CD1c-positive myeloid dendritic cell (primary cell): ENCODE measurements around the gene NDP.
"Not testable (repeated sequence)": the region's sequence is repeated elsewhere in the genome, so short reads cannot be mapped to it uniquely, and the experiment has no call there.

ENCODE experiments used
- DNase-seq: peaks from one replicate; pipeline ENCODE4 v3.0.0-alpha.2; 2016; ENCODE audit errors: extremely low spot score

Gene NDP

GRCh38 chrX:43971966-43972961 is 926 bp downstream of the NDP start:
- no peak for DNase-seq

GRCh38 chrX:43970528-43970927 is 2.7 kb downstream of the NDP start:
- no peak for DNase-seq

- DNase-seq, result no peak
Measured at GRCh38 chrX:43969504-43970501, 3.4 kb downstream of the NDP start.

- no peak for DNase-seq
Measured at GRCh38 chrX:43968359-43968781, 4.8 kb downstream of the NDP start.

GRCh38 chrX:43964936-43965335 is 8.3 kb downstream of the NDP start:
- DNase-seq, result no peak

- no peak for DNase-seq
Measured at GRCh38 chrX:43963726-43964125, 9.5 kb downstream of the NDP start.

GRCh38 chrX:43962636-43963035 is 10.6 kb downstream of the NDP start:
- no peak for DNase-seq

GRCh38 chrX:43961699-43962098 is 11.5 kb downstream of the NDP start:
- DNase-seq, result no peak

- peak; percentile 69 for DNase-seq
Measured at GRCh38 chrX:43958529-43958928, 14.7 kb downstream of the NDP start.

- no peak for DNase-seq
Measured at GRCh38 chrX:43956034-43956433, 17.2 kb downstream of the NDP start.

GRCh38 chrX:43953218-43953617 is 20.0 kb downstream of the NDP start:
- no peak for DNase-seq

- DNase-seq, result no peak
Measured at GRCh38 chrX:43949669-43950068, 23.5 kb downstream of the NDP start.

- no peak for DNase-seq
Measured at GRCh38 chrX:43940816-43941474, 32.2 kb downstream of the NDP start.

GRCh38 chrX:43939187-43939926 is 33.8 kb downstream of the NDP start:
- DNase-seq, result no peak

GRCh38 chrX:43922032-43922431 is 51.2 kb downstream of the NDP start:
- DNase-seq, result not testable (repeated sequence)

- not testable (repeated sequence) for DNase-seq
Measured at GRCh38 chrX:43910772-43911171, 62.4 kb downstream of the NDP start.

- no peak for DNase-seq
Measured at GRCh38 chrX:43910012-43910411, 63.2 kb downstream of the NDP start.

- DNase-seq, result no peak
Measured at GRCh38 chrX:43909141-43909540, 64.0 kb downstream of the NDP start.

- DNase-seq, result no peak
Measured at GRCh38 chrX:43899878-43900815, 73.0 kb downstream of the NDP start.
